PC-9 (cell line): ENCODE results near the gene ABTB1.

Experiments
- CTCF ChIP-seq: fragments of 200-600 bp; sonication (generic); conservative IDR thresholded peaks from 2 replicates; pipeline ENCODE4 v1.6.1; 2017; ENCODE audit warnings: mixed run types, antibody characterized with exemption, mild to moderate bottlenecking, moderate library complexity
- EZH2 ChIP-seq: fragments of 200-600 bp; sonication (generic); IDR thresholded peaks from 2 replicates; pipeline ENCODE4 v1.8.0; 2017; ENCODE audit warnings: antibody characterized with exemption, low read depth

- no peak for TF ChIP-seq CTCF
- TF ChIP-seq EZH2 = no peak
These were observed 24.9 kb downstream of the ABTB1 start for GRCh38 chr3:127697551-127698240.
